ENCODE data around the gene HAND1.
"Not testable (repeated sequence)": the region's sequence is repeated elsewhere in the genome, so short reads cannot be mapped to it uniquely, and the experiment has no call there.

The HAND1 gene

DNA sequence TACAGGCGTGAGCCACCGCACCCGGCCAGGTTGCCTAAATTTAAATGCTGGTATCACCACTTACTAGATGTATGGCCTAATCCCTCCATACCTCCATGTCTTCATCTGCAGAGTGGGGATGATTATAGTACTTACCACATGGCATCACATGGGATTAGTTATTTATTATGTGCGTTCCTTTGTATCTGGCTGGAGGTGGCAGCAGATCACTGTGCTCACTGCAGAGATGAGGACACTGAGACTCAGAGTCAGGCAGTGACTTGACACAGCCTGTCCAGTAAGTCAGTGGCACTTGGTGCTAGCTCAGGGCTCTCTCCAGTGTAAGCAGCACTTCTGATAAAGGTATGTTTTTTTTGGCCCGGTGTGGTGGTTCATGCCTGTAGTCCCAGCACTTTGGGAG lies 38.4 kb upstream of the HAND1 start:
- DNase-seq (ENCODE audit: low spot score in 2 of 2) (no peak), ATAC-seq (replicated peaks; ENCODE audit: extremely low read depth, poor library complexity, severe bottlenecking) (no peak)
- peaks cover 49% of the 10 kb centered on the region for H3K27me3 Mint-ChIP-seq
- peaks cover 2% of the 10 kb centered on the region for H3K36me3 Mint-ChIP-seq (ENCODE audit: insufficient read depth)
- peaks cover 9% of the 10 kb centered on the region for H3K4me1 Mint-ChIP-seq
- H3K27ac Mint-ChIP-seq (ENCODE audit: low read depth): no peak overlapping the region
- H3K4me3 Mint-ChIP-seq: no peak overlapping the region
- H3K9me3 Mint-ChIP-seq: no peaks in the 10 kb centered on the region

DNA sequence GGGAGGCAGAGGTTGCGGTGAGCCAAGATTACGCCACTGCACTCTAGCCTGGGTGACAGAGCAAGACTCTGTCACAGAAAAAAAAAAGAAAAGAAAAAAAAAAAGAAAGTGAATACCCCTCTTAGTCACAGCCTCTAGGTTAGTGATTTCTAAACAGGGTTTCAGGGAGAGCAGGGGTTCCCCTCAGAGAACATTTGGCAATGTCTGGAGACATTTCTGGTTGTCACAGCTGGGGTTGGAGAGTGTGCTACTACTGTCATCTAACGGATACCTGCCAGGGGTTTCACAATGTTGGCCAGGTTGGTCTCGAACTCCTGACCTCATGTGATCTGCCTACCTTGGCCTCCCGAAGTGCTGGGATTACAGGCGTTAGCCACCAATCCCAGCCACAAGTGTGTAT lies 37.5 kb upstream of the HAND1 start:
- H3K4me1 Mint-ChIP-seq; ATAC-seq (replicated peaks; ENCODE audit: extremely low read depth, poor library complexity, severe bottlenecking); DNase-seq (ENCODE audit: low spot score in 2 of 2); H3K36me3 Mint-ChIP-seq (ENCODE audit: insufficient read depth); H3K9me3 Mint-ChIP-seq; H3K4me3 Mint-ChIP-seq: not testable (repeated sequence)
- Mint-ChIP-seq H3K27me3 (peaks cover 39% of the 10 kb centered on the region), H3K27ac (ENCODE audit: low read depth) (peak overlapping the region; percentile 67)

DNA sequence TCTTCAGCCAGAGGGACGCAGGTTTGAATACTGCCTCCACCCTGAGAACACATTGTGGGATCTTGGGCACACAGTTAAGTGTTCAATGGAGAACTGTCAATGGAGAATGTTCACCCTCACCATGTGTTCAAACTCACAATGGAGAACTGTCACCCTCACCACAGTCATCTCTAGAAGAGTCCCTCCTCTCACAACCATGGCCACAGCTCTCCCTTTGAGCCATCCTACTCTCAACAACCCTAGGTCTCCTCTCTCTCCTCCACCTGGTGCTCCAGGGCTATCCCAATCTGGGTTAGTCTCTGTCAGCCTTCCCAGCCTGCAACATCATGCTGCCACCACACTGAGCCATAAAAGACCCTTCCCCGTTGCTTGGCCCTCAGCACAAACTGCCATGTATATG lies 36.3 kb upstream of the HAND1 start:
- ATAC-seq (replicated peaks; ENCODE audit: extremely low read depth, poor library complexity, severe bottlenecking): no peak

DNA sequence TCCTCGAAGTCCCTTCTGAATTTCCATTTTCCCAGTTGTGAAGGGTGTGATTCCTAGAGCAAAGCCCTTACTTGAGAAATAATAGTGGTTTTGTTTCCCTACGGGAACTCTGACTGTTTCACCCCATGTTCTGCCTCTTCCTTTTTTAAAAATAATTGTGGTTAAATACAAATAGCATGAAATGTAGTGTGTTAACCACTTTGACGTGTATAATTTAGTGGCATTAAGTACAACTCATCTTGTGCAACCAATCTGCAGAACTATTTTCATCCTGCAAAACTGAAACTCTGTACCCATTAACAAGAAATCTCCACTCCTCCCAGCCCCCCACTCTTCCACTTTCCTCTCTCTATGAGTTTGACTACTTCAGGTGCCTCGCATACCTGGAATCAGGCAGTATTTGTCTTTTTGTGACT lies 35.6 kb upstream of the HAND1 start:
- H3K4me3 Mint-ChIP-seq: no peak overlapping the region
- H3K27ac Mint-ChIP-seq (ENCODE audit: low read depth): no peak overlapping the region
- DNase-seq (ENCODE audit: low spot score in 2 of 2) (no peak), ATAC-seq (replicated peaks; ENCODE audit: extremely low read depth, poor library complexity, severe bottlenecking) (no peak)
- H3K27me3 Mint-ChIP-seq: peaks cover 21% of the 10 kb centered on the region
- H3K9me3 Mint-ChIP-seq: no peaks in the 10 kb centered on the region
- peaks cover 9% of the 10 kb centered on the region for H3K4me1 Mint-ChIP-seq
- H3K36me3 Mint-ChIP-seq (ENCODE audit: insufficient read depth): no peaks in the 10 kb centered on the region

More for the DNA sequence above, 36.3 kb upstream of the HAND1 start:
- Mint-ChIP-seq H3K27me3 (peaks cover 27% of the 10 kb centered on the region), H3K4me3 (no peak overlapping the region), H3K27ac (ENCODE audit: low read depth) (no peak overlapping the region), H3K4me1 (peaks cover 9% of the 10 kb centered on the region), H3K36me3 (ENCODE audit: insufficient read depth) (peaks cover 2% of the 10 kb centered on the region), H3K9me3 (no peaks in the 10 kb centered on the region)
- no peak for DNase-seq (ENCODE audit: low spot score in 2 of 2)

DNA sequence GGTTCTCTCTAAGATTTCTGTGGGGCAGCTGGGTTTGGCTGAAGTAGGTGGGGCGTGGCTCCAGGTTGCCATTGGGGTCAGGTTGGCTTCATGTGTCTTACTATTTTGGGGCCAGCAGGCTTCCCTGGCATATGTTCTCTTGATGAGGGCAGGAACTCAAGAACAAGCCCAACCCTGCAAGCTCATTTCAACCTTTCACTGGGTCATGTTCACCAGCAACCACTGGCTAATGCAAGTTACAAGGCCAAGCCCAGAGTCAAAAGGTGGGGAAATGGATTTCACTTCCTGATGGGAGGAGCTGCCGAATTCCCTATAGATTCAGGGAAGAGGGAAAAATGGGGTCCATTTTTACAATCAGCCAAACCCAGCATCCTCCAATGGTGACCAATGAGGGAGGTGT lies 34.0 kb upstream of the HAND1 start:
- no peak for ATAC-seq (replicated peaks; ENCODE audit: extremely low read depth, poor library complexity, severe bottlenecking)
- no peaks in the 10 kb centered on the region for H3K9me3 Mint-ChIP-seq
- no peak overlapping the region for H3K27ac Mint-ChIP-seq (ENCODE audit: low read depth)
- H3K4me3 Mint-ChIP-seq: no peak overlapping the region
- peaks cover 9% of the 10 kb centered on the region for H3K4me1 Mint-ChIP-seq
- H3K36me3 Mint-ChIP-seq (ENCODE audit: insufficient read depth): no peaks in the 10 kb centered on the region
- DNase-seq (ENCODE audit: low spot score in 2 of 2): no peak
- peaks cover 13% of the 10 kb centered on the region for H3K27me3 Mint-ChIP-seq

DNA sequence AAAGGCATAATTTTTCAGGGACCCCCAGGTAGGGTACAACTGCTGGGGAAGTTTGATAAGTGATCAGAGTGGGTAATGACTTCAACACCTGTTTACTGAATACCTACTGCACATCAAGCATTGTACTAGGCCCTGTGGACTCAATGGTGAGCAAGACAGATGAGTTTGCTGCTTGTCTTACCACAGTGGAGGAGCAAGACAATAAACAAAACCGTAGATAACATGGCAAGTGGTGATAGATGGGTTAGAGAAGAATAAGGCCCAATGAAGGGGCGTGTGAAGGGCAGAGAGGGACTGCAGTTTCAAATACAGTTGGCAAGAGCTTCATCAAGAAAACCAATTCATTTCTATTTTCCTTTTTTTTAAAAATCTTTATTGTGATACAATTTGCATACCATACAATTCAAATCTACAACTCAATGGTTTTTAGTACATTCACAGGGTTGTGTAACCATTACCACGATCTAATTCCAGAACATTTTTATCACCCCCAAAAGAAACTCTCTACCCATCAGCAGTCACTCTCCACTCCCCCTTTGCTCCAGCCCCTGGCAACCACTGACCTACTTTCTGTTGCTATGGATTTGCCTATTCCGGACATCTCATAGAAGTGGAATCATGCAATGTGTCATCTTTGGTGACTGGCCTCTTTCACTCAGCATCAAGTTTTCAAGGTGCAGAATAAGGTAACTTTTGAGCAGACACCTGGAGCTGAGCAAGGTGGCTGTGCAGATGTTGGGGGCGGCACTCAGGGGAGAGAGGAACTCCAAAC lies 31.9 kb upstream of the HAND1 start:
- ATAC-seq (replicated peaks; ENCODE audit: extremely low read depth, poor library complexity, severe bottlenecking): no peak
- Mint-ChIP-seq H3K27ac (ENCODE audit: low read depth) (no peak overlapping the region), H3K4me3 (no peak overlapping the region), H3K9me3 (no peaks in the 10 kb centered on the region), H3K36me3 (ENCODE audit: insufficient read depth) (no peaks in the 10 kb centered on the region), H3K27me3 (peaks cover 10% of the 10 kb centered on the region), H3K4me1 (peaks cover 9% of the 10 kb centered on the region)
- DNase-seq (ENCODE audit: low spot score in 2 of 2): no peak

DNA sequence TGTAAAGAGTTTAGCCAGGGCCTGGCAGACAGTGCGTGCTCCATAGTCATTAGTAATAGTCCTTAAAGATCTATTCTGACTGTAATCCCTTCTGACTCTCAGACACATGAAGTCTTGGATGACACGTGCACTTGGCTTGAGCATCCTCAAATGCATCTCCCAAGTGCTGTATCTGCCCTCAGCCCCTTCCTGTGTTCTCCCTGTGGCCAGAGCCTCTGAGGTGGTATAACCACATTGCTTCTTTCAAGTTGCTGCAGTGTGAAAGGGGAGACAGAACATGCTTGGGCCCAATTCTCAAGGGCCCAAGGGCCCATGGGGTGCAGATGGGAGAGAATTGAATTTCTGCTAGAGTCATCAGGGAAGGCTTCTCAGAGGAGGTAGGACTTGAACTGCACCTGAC lies 30.1 kb upstream of the HAND1 start:
- Mint-ChIP-seq H3K27ac (ENCODE audit: low read depth) (no peak overlapping the region), H3K9me3 (no peaks in the 10 kb centered on the region), H3K4me1 (peaks cover 8% of the 10 kb centered on the region), H3K4me3 (no peak overlapping the region), H3K36me3 (ENCODE audit: insufficient read depth) (no peaks in the 10 kb centered on the region), H3K27me3 (no peaks in the 10 kb centered on the region)
- ATAC-seq (replicated peaks; ENCODE audit: extremely low read depth, poor library complexity, severe bottlenecking) (no peak), DNase-seq (ENCODE audit: low spot score in 2 of 2) (no peak)

DNA sequence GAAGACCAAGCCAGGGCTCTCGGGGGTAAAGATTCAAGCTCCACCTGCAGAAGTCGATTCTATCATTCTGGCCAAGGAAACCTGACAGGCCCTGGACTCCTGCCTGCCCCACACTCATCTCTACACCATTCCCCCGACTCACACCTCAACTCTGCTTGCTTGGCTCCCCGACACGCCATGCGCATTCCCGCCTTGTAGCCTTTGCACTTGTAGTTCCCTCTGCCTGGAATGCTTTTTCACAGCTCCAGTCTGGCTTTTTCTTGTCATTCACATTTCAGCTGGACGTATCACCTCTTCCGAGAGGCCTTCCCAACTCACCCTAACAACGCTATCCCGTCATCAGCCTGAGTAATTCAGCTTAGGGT lies 28.7 kb upstream of the HAND1 start:
- Mint-ChIP-seq H3K4me3 (no peak overlapping the region), H3K4me1 (peaks cover 8% of the 10 kb centered on the region), H3K27ac (ENCODE audit: low read depth) (no peak overlapping the region), H3K36me3 (ENCODE audit: insufficient read depth) (no peaks in the 10 kb centered on the region), H3K9me3 (no peaks in the 10 kb centered on the region), H3K27me3 (peaks cover 8% of the 10 kb centered on the region)
- no peak for ATAC-seq (replicated peaks; ENCODE audit: extremely low read depth, poor library complexity, severe bottlenecking)
- DNase-seq (ENCODE audit: low spot score in 2 of 2): no peak

DNA sequence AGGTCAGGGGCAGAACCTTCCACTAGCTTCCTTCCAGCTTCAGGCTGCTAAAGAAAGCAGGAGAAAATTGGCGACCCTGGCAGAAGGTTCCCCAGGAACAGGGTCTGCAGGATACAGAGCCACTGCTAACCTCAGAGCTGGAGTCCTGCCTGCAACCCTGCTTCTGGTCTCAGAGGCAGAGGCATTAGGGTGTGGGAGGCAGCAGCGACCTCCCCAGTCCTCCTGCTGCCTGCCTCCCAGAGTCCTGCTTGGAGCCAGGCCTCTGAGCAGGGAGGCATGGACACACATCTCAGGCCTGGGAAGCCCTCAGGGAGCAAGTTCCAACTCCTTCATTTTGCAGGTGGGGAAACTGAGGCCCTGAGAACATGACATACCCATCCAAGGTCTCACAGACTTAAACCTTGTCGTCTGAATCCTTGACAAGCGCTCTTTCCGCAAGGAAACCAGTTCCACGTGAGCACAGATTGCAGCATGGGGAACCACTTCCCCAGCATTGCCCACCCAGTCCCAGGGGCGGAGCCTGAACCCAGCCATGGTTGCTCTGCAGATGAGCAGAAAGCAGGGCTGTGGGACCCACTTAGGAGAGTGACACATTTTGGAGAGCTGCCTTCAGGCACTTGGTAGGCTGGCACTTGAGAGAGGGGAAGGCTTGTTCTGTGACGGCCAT lies 28.2 kb upstream of the HAND1 start:
- Mint-ChIP-seq H3K4me3 (no peak overlapping the region), H3K36me3 (ENCODE audit: insufficient read depth) (no peaks in the 10 kb centered on the region), H3K27me3 (peaks cover 12% of the 10 kb centered on the region), H3K9me3 (no peaks in the 10 kb centered on the region), H3K4me1 (peaks cover 8% of the 10 kb centered on the region), H3K27ac (ENCODE audit: low read depth) (no peak overlapping the region)
- ATAC-seq (replicated peaks; ENCODE audit: extremely low read depth, poor library complexity, severe bottlenecking) (no peak), DNase-seq (ENCODE audit: low spot score in 2 of 2) (no peak)

DNA sequence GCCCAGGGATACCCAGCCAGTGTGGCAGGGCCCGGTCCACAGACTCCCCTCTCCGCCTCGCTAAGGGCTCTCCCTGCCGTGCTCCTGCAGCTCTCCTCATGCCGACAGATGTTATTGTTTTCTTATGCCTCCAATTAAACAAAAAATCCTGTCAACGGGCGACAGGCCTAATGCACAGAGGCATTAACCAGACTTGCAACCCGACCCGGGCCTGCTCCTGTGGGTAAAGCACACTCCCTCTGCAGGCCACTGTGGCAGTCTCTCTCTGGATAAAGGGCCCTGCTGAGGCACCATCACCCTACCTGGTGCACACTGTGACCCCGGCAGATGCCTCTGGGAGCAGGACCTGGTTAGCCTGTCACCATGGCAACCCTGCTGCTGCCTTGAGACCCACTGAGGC lies 27.5 kb upstream of the HAND1 start:
- no peaks in the 10 kb centered on the region for H3K36me3 Mint-ChIP-seq (ENCODE audit: insufficient read depth)
- peaks cover 8% of the 10 kb centered on the region for H3K4me1 Mint-ChIP-seq
- no peak overlapping the region for H3K27ac Mint-ChIP-seq (ENCODE audit: low read depth)
- peaks cover 12% of the 10 kb centered on the region for H3K27me3 Mint-ChIP-seq
- DNase-seq (ENCODE audit: low spot score in 2 of 2) (no peak), ATAC-seq (replicated peaks; ENCODE audit: extremely low read depth, poor library complexity, severe bottlenecking) (no peak)
- no peak overlapping the region for H3K4me3 Mint-ChIP-seq
- no peaks in the 10 kb centered on the region for H3K9me3 Mint-ChIP-seq

DNA sequence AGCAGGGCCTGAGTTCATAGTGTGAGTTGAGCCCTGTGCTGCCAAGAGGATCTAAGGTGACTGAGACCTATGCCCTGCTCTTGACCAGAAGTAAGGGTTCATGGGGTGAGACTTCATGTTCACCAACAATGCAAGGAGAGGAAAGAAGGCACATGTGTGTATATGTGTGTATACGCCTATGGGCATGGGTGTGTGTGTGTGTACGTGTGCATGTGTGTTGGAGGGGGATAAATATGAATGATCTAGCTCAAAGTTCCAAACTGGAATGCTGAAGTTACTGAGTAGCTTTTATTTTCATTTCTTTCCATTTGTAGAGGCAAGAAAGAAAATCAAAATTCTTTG lies 25.6 kb upstream of the HAND1 start:
- H3K9me3 Mint-ChIP-seq: no peaks in the 10 kb centered on the region
- H3K27ac Mint-ChIP-seq (ENCODE audit: low read depth): no peak overlapping the region
- peaks cover 16% of the 10 kb centered on the region for H3K27me3 Mint-ChIP-seq
- H3K36me3 Mint-ChIP-seq (ENCODE audit: insufficient read depth): no peaks in the 10 kb centered on the region
- DNase-seq (ENCODE audit: low spot score in 2 of 2): no peak
- peaks cover 8% of the 10 kb centered on the region for H3K4me1 Mint-ChIP-seq
- no peak overlapping the region for H3K4me3 Mint-ChIP-seq
- ATAC-seq (replicated peaks; ENCODE audit: extremely low read depth, poor library complexity, severe bottlenecking): no peak

DNA sequence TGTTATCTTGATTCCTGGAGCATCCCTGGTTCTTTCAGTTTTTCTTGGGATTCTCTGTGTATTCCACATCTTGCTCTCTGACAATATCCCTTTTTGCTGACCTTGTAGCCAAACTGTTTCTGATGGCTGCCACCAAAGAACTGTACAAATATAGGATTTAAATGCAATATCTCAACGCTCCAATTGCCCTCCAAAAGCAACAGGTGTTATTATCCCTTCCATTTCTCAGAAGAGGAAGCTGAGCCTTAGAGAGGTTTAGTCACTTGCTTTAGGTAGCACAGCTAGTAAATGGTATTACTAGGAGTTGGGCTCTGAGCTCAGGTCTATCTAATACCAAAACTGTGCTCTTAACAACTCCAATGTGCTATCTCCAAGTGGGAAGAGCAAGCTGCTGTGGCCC lies 24.2 kb upstream of the HAND1 start:
- H3K4me3 Mint-ChIP-seq: no peak overlapping the region
- H3K9me3 Mint-ChIP-seq: no peaks in the 10 kb centered on the region
- no peak overlapping the region for H3K27ac Mint-ChIP-seq (ENCODE audit: low read depth)
- H3K27me3 Mint-ChIP-seq: peaks cover 28% of the 10 kb centered on the region
- peaks cover 8% of the 10 kb centered on the region for H3K4me1 Mint-ChIP-seq
- DNase-seq (ENCODE audit: low spot score in 2 of 2) (no peak), ATAC-seq (replicated peaks; ENCODE audit: extremely low read depth, poor library complexity, severe bottlenecking) (no peak)
- H3K36me3 Mint-ChIP-seq (ENCODE audit: insufficient read depth): no peaks in the 10 kb centered on the region

DNA sequence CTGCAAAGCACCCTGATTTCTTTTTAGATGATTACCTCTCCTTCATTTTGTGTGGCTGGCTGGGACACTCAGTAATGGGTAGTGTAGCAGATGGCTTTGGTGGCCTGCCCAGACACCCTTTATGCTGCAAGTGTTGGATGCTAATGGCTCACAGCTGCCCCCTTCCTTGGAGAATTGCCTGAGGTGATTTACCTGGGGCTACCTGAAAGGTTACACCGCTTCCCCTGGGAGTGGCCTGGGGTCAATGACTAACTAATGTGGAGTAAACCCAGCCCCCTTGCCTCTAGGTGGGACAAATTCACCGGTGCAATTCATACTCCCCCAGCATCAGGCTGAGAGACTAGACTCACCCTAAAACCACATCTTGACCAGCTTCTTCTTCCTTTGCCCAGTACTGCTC lies 23.5 kb upstream of the HAND1 start:
- no peaks in the 10 kb centered on the region for H3K9me3 Mint-ChIP-seq
- H3K27me3 Mint-ChIP-seq: peaks cover 32% of the 10 kb centered on the region
- DNase-seq (ENCODE audit: low spot score in 2 of 2) (no peak), ATAC-seq (replicated peaks; ENCODE audit: extremely low read depth, poor library complexity, severe bottlenecking) (no peak)
- no peaks in the 10 kb centered on the region for H3K36me3 Mint-ChIP-seq (ENCODE audit: insufficient read depth)
- no peak overlapping the region for H3K4me3 Mint-ChIP-seq
- H3K27ac Mint-ChIP-seq (ENCODE audit: low read depth): no peak overlapping the region
- H3K4me1 Mint-ChIP-seq: peaks cover 8% of the 10 kb centered on the region

All from central memory CD8-positive, alpha-beta T cell (primary cell).